T-cell (primary cell): Measurements from ENCODE around the gene STK33. TPM values are rescaled to one million over a fixed set of nuclear protein-coding genes. Genes with fewer than 3 reads are reported as not detected.
A peak's percentile ranks its signal among the peaks of the same experiment; 100 is the strongest.

Experiments
- ATAC-seq, 4 experiments: fragments of 200-7000 bp in 3 of 4; fragments of 150-1000 bp in 1 of 4; cut with Tn5 transposase; replicated peaks in 1 of 4; 1 replicate in 3 of 4; 2 replicates in 1 of 4; pipeline ENCODE4 v1.10.0; 2021; ENCODE audit warnings: moderate library complexity in 3 of 4, mild to moderate bottlenecking in 2 of 4, moderate number of reproducible peaks in 1 of 4
- CTCF ChIA-PET, 2 donors: fragments of 300-600 bp; sonication (Branson Sonifier 250); formaldehyde crosslinking; loops; one replicate each; lab custom pipeline; 2022; ENCODE audit warnings: antibody characterized with exemption in 2 of 2; lab: Charles Lee
- POLR2A ChIA-PET, 2 donors: fragments of 300-600 bp; sonication (Branson Sonifier 250); formaldehyde crosslinking; loops; one replicate each; lab custom pipeline; 2022; ENCODE audit warnings: antibody characterized with exemption in 2 of 2; lab: Charles Lee
- DNase-seq, 35 experiments: peaks; one replicate each; pipeline versions ENCODE4 v3.0.0 to v3.0.0-alpha.2; 2013 to 2023
- H3K27ac ChIP-seq: one replicate; pipeline ENCODE4 v1.5.1; 2013; ENCODE audit warnings: low read length
- H3K27me3 ChIP-seq, 2 experiments: replicated peaks in 1 of 2; 1 replicate in 1 of 2; 2 replicates in 1 of 2; pipeline versions ENCODE4 v1.6.1 to v1.7.0; 2013; ENCODE audit warnings: low read length in 1 of 2, mixed read lengths in 1 of 2; ENCODE audit not compliant: control insufficient read depth in 2 of 2, insufficient read depth in 2 of 2; ENCODE audit errors: extremely low read depth in 1 of 2
- H3K36me3 ChIP-seq, 2 donors: 1 replicate in 1 of 2; 2 replicates in 1 of 2; pipeline versions ENCODE4 v1.6.1 to v1.7.0; 2013; ENCODE audit warnings: low read length in 1 of 2; ENCODE audit not compliant: control insufficient read depth in 2 of 2, insufficient read depth in 1 of 2; ENCODE audit errors: extremely low read depth in 1 of 2
- H3K4me1 ChIP-seq, 2 experiments: 1 replicate in 1 of 2; 2 replicates in 1 of 2; pipeline versions ENCODE4 v1.6.1 to v1.7.0; 2013; ENCODE audit warnings: low read length in 2 of 2, mixed read lengths in 1 of 2; ENCODE audit not compliant: insufficient read depth in 2 of 2, control insufficient read depth in 1 of 2; ENCODE audit errors: extremely low read depth in 1 of 2
- H3K4me3 ChIP-seq, 2 donors: 1 replicate in 1 of 2; 2 replicates in 1 of 2; pipeline versions ENCODE4 v1.5.1 to v1.7.0; 2013; ENCODE audit warnings: mild to moderate bottlenecking in 2 of 2, low read length in 1 of 2, moderate library complexity in 1 of 2; ENCODE audit not compliant: control insufficient read depth in 1 of 2; ENCODE audit errors: extremely low read depth in 1 of 2
- H3K9me3 ChIP-seq: 2 replicates; pipeline ENCODE4 v1.7.0; 2013
- H3K27ac Mint-ChIP-seq, 2 donors: one replicate each; pipeline ENCODE4 v1.8.0; 2020 to 2021; ENCODE audit warnings: mild to moderate bottlenecking in 2 of 2, mixed read lengths in 2 of 2
- H3K27me3 Mint-ChIP-seq, 2 donors: one replicate each; pipeline ENCODE4 v1.8.0; 2021 to 2022; ENCODE audit warnings: mixed read lengths in 2 of 2
- H3K36me3 Mint-ChIP-seq: one replicate; pipeline ENCODE4 v1.8.0; 2021; ENCODE audit warnings: mixed read lengths
- H3K4me1 Mint-ChIP-seq, 3 donors: one replicate each; pipeline ENCODE4 v1.8.0; 2020 to 2022; ENCODE audit warnings: mixed read lengths in 3 of 3, mild to moderate bottlenecking in 1 of 3
- H3K4me3 Mint-ChIP-seq, 3 donors: one replicate each; pipeline ENCODE4 v1.8.0; 2020 to 2022; ENCODE audit warnings: mild to moderate bottlenecking in 3 of 3, mixed read lengths in 3 of 3, moderate library complexity in 3 of 3
- H3K9me3 Mint-ChIP-seq, 3 donors: one replicate each; pipeline ENCODE4 v1.8.0; 2020 to 2022; ENCODE audit warnings: mixed read lengths in 3 of 3
- WGBS: methylation state at CpG from one replicate; pipeline ENCODE4 v1.1.5; 2013; ENCODE audit warnings: missing lambda C conversion rate; ENCODE audit not compliant: insufficient coverage; 5-methylcytosine and 5-hydroxymethylcytosine counted together
- total RNA-seq, 35 experiments: library from RNA in 6 of 35; stranded (reverse) in 6 of 35; fragments of 120-200 nt in 1 of 35; gene quantifications; one replicate each; pipeline versions ENCODE4 v1.2.1 to v1.2.4 and lab custom pipeline; 2013 to 2026

The STK33 gene
- total RNA-seq, 5 donors from 2014 or later (not counting 1 experiment from before 2014, with no cell fraction given): 0.30 to 1.5 (median 1.3) TPM

DNA sequence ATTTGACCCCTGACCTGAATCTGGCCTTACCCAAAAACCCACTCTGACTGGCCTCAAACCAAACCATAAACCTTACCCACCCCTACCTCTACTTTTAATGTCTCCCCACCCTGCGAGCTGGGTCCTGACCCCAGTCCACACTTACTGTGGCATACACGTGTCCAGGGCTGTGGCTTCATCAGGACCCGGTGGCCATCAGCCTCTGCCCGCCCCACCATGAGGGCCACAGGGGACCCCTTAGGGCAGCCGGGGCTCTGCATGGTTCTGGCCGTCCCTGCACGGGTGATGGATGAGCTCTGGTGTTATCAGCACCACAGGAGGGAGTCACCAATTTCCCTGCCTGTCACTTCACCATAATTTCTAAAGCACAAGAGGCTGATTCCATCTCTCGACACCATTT lies 242.8 kb downstream of the STK33 start:
- no peaks in the 10 kb centered on the region for H3K36me3 Mint-ChIP-seq
- no peak for ATAC-seq
- ChIA-PET CTCF (no interaction called here), POLR2A (no interaction called here)
- Histone ChIP-seq H3K36me3 (no peaks in the 10 kb centered on the region), H3K27ac (no peak overlapping the region), H3K4me3 (no peak overlapping the region), H3K4me1 (peaks cover 0 to 8% of the 10 kb centered on the region in 2 experiments), H3K27me3 (peaks cover 0 to 38% of the 10 kb centered on the region in 2 experiments), H3K9me3 (no peaks in the 10 kb centered on the region)
- H3K27me3 Mint-ChIP-seq: peaks cover 17 to 20% of the 10 kb centered on the region in 2 donors
- H3K27ac Mint-ChIP-seq: peak overlapping the region in 1 of 2 donors; percentile 10
- H3K4me1 Mint-ChIP-seq: peaks cover 4 to 7% (median 4%) of the 10 kb centered on the region in 3 donors
- DNase-seq: no peak
- no peaks in the 10 kb centered on the region for H3K9me3 Mint-ChIP-seq
- 86% methylated on average over 7 of the region's 8 CpGs for WGBS
- H3K4me3 Mint-ChIP-seq: no peak overlapping the region

DNA sequence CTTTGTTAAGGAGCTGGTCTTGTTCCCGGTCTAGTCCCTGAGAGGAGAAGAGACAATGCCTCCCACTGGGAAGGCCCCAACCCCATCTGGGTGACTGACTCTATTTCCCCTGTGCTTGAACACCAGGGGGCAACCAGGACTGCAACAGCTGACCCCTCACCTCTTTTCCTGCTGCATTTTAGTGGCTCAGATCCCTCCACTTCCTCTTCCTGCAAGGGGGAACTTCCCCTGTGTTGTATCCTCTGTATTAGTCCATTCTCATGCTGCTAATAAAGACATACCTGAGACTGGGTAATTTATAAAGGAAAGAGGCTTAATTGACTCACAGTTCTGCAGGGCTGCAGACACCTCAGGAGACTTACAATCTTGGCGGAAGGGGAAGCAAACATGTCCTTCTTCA lies 246.1 kb downstream of the STK33 start:
- WGBS: 86% methylated on average over 1 of the region's 2 CpGs
- H3K4me1 Mint-ChIP-seq: peaks cover 2 to 4% (median 2%) of the 10 kb centered on the region in 3 donors
- H3K36me3 Mint-ChIP-seq: no peaks in the 10 kb centered on the region
- ATAC-seq (no peak), DNase-seq (no peak)
- H3K27me3 Mint-ChIP-seq: peaks cover 6 to 9% of the 10 kb centered on the region in 2 donors
- ChIA-PET POLR2A (no interaction called here), CTCF (no interaction called here)
- H3K27ac Mint-ChIP-seq: no peak overlapping the region
- H3K27ac ChIP-seq: no peak overlapping the region
- H3K27me3 ChIP-seq: peaks cover 0 to 22% of the 10 kb centered on the region in 2 experiments
- no peaks in the 10 kb centered on the region for H3K36me3 ChIP-seq
- H3K4me3 Mint-ChIP-seq: no peak overlapping the region
- no peaks in the 10 kb centered on the region for H3K9me3 ChIP-seq
- H3K4me3 ChIP-seq: no peak overlapping the region
- H3K9me3 Mint-ChIP-seq: no peaks in the 10 kb centered on the region
- H3K4me1 ChIP-seq: peaks cover 0 to 3% of the 10 kb centered on the region in 2 experiments

DNA sequence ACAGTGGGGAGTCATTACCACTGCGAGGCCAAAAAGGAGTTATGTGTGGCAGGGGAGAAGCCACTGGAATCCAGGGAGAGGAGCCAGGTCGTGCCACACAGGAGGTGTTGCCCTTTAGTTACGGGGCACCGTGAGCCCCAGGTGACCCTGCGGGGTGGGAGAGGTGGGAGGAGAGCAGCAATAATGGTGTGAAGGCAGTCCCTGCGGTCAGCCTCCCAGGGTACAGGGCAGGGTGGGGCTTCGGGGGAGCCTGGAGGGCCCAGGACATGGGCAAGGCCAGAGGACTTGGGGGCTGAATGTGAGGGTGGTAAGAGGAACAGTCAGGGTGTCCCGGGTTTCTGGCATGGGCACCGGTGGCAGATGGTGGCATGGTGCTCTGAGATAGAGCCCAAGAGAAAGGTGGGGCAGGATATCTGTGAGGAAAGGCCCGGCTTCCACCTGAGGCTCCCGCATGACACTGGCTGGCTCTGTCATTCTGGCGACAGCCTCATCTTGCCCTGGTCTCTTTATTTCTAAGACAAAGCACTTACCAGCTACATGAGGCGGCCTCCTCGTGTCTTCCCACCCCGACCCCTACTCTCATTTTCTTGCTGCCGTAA lies 247.8 kb downstream of the STK33 start:
- peaks cover 6% of the 10 kb centered on the region in 2 donors for H3K27me3 Mint-ChIP-seq
- H3K27ac Mint-ChIP-seq: no peak overlapping the region
- no peaks in the 10 kb centered on the region for H3K36me3 Mint-ChIP-seq
- Histone ChIP-seq H3K36me3 (no peaks in the 10 kb centered on the region), H3K4me3 (no peak overlapping the region), H3K9me3 (no peaks in the 10 kb centered on the region), H3K27me3 (peaks cover 0 to 11% of the 10 kb centered on the region in 2 experiments), H3K4me1 (peaks cover 0 to 3% of the 10 kb centered on the region in 2 experiments), H3K27ac (no peak overlapping the region)
- no peak overlapping the region for H3K4me3 Mint-ChIP-seq
- H3K9me3 Mint-ChIP-seq: no peaks in the 10 kb centered on the region
- ATAC-seq: no peak
- H3K4me1 Mint-ChIP-seq: peaks cover 3 to 8% (median 8%) of the 10 kb centered on the region in 3 donors
- CTCF ChIA-PET: no interaction called here
- POLR2A ChIA-PET: no interaction called here
- DNase-seq: no peak
- 87% methylated on average over 13 of the region's 16 CpGs for WGBS

DNA sequence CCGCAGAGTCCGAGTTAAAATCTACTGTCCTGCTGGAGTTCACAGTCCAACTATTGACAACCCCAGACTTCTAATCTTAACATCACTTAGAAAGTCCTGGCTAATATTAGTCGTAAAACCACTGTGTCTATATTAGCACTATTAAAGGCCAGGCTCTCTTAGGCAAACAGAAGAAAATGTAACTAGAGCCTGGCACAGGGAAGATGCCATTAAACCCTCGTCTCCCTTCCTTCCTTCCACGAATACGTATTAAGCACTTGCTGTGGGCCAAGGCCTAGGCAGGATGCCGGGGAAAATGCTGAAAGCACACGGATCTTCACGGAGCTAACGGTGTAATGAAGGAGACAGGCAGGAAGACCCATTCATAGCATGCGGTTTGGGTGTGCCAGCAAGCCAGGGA lies 248.8 kb downstream of the STK33 start:
- ChIA-PET POLR2A (no interaction called here), CTCF (no interaction called here)
- 87% methylated on average over 8 of the region's 11 CpGs for WGBS
- DNase-seq: no peak
- Histone ChIP-seq H3K27me3 (peaks cover 0 to 12% of the 10 kb centered on the region in 2 experiments), H3K27ac (no peak overlapping the region), H3K4me3 (no peak overlapping the region), H3K9me3 (no peaks in the 10 kb centered on the region), H3K36me3 (no peaks in the 10 kb centered on the region), H3K4me1 (peaks cover 0 to 3% of the 10 kb centered on the region in 2 experiments)
- H3K4me3 Mint-ChIP-seq: no peak overlapping the region
- peaks cover 6% of the 10 kb centered on the region in 2 donors for H3K27me3 Mint-ChIP-seq
- no peak for ATAC-seq
- no peaks in the 10 kb centered on the region for H3K36me3 Mint-ChIP-seq
- no peaks in the 10 kb centered on the region for H3K9me3 Mint-ChIP-seq
- H3K27ac Mint-ChIP-seq: no peak overlapping the region
- H3K4me1 Mint-ChIP-seq: peaks cover 3 to 8% (median 8%) of the 10 kb centered on the region in 3 donors

DNA sequence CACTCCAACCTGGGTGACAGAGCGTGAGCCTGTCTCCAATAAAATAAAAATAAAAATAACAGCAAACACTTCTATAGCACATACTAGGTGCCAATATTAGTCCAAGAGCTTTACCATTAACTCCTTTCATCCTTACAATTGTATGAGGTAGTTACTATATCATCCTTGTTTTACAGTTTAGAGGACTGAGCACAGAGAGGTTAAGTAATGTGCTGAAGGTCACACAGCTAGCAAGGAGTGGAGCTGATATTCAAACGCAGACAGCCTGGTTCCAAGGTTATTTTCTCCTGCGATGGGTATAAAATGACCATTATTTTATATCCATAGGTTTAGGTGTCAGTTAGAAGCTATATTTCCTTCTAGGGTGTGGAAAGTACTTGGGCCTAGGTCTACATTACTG lies 249.7 kb downstream of the STK33 start:
- WGBS: no CpG with 5 or more reads among the region's 3 CpGs
- no peak for ATAC-seq
- peaks cover 0 to 3% of the 10 kb centered on the region in 2 experiments for H3K4me1 ChIP-seq
- no peak overlapping the region for H3K27ac ChIP-seq
- no peak overlapping the region for H3K4me3 ChIP-seq
- H3K27ac Mint-ChIP-seq: no peak overlapping the region
- H3K4me3 Mint-ChIP-seq: no peak overlapping the region
- DNase-seq: no peak
- no peaks in the 10 kb centered on the region for H3K36me3 ChIP-seq
- no peaks in the 10 kb centered on the region for H3K9me3 ChIP-seq
- H3K4me1 Mint-ChIP-seq: peaks cover 3 to 8% (median 8%) of the 10 kb centered on the region in 3 donors
- ChIA-PET POLR2A (interaction anchor here in 1 of 2 donors (0.5 kb wide), 1 partner anchor 687 kb away, joined by 3 read pairs; no protein-coding TSS in a partner anchor), CTCF (interaction anchor here in 1 of 2 donors (0.6 kb wide), 1 partner anchor 19 kb away, joined by 3 read pairs; no protein-coding TSS in a partner anchor)
- peaks cover 0 to 12% of the 10 kb centered on the region in 2 experiments for H3K27me3 ChIP-seq
- H3K36me3 Mint-ChIP-seq: no peaks in the 10 kb centered on the region
- peaks cover 3 to 6% of the 10 kb centered on the region in 2 donors for H3K27me3 Mint-ChIP-seq
- no peaks in the 10 kb centered on the region for H3K9me3 Mint-ChIP-seq

DNA sequence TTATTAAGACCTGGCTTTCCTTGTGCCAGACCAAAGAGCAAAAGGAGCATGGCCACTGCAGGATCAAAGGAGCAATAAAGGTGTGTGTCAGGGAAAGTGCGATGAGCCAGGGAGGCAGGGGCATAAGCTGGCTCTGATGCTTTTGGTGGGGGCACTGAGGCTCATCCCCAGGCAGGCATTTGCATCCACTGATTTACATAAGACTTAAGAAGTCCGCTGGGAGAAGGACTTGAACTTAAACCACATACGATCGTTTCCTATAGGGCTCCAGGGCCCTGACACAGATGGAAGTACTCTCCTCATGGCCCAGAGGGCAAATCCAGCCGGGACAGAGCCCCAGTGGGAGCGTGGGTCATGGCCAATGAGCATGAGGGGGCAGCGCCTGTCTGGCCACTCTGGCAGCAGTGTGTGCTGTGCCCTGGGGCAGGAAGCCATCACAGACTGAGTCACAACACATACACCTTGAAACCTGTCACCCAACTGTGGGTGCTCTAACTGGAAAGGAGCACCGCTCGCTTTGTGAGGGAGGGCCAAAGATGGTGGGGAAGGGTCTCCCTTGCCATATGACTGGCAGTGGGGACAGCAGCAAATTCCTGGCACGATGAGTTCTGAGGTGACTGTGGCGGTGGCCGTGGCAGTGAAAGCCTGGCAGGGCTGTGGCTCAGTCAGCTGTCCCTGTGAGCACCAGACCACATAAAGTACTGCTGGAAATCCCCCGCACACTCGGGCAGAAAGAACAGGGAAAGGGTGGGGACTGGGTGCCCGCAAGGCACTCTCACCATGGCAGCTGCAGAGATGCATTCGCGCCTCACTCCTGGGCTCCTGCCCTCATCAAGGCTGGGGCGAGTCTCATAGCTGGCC lies 251.0 kb downstream of the STK33 start:
- H3K9me3 ChIP-seq: no peaks in the 10 kb centered on the region
- no peaks in the 10 kb centered on the region for H3K36me3 ChIP-seq
- 39% methylated on average over 13 of the region's 18 CpGs for WGBS
- DNase-seq (peak in 1 of 35 experiments; percentile 8), ATAC-seq (no peak)
- Mint-ChIP-seq H3K4me1 (peaks cover 3 to 8% (median 8%) of the 10 kb centered on the region in 3 donors), H3K27me3 (peaks cover 6 to 8% of the 10 kb centered on the region in 2 donors), H3K36me3 (no peaks in the 10 kb centered on the region), H3K27ac (no peak overlapping the region), H3K4me3 (no peak overlapping the region), H3K9me3 (no peaks in the 10 kb centered on the region)
- peaks cover 0 to 15% of the 10 kb centered on the region in 2 experiments for H3K27me3 ChIP-seq
- POLR2A ChIA-PET: interaction anchor here in 1 of 2 donors (0.6 kb wide), 1 partner anchor 28 kb away, joined by 3 read pairs; no protein-coding TSS in a partner anchor
- CTCF ChIA-PET: interaction anchor here in 1 of 2 donors (0.9 kb wide), 1 partner anchor 22 kb away, joined by 3 read pairs; no protein-coding TSS in a partner anchor
- peaks cover 0 to 3% of the 10 kb centered on the region in 2 experiments for H3K4me1 ChIP-seq
- no peak overlapping the region for H3K4me3 ChIP-seq
- H3K27ac ChIP-seq: no peak overlapping the region
